T-helper 9 cell (primary cell): ENCODE data around the gene MYO10.
"Not testable (repeated sequence)": the region's sequence is repeated elsewhere in the genome, so short reads cannot be mapped to it uniquely, and the experiment has no call there.

Source experiments
- DNase-seq: peaks from one replicate; pipeline ENCODE4 v3.0.0-alpha.2; 2020

MYO10 gene

GRCh38 chr5:16663840-16664239 is 272.2 kb downstream of the MYO10 start:
- no peak for DNase-seq

DNA sequence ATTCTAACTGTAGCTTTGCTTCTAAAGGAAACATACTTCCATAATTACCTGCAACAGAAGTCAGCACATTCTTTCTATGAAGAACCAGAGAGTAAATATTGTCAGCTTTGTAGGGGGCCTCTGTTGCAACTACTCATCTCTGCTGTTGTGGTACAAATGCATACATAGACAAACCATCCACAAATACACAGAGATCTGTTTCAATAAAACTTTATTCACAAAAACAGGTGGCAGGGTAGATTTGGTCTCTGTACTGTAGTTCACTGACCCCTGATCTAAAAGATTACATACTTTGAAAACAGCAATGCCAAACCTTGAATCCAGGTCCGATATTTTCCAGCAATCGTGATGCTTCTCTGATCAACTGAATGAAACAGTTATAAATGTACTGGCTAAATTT is 274.4 kb downstream of the MYO10 start:
- no peak for DNase-seq

GRCh38 chr5:16660982-16661381 is 275.1 kb downstream of the MYO10 start:
- no peak for DNase-seq

GRCh38 chr5:16659536-16659935 is 276.6 kb downstream of the MYO10 start:
- DNase-seq, result no peak

DNA sequence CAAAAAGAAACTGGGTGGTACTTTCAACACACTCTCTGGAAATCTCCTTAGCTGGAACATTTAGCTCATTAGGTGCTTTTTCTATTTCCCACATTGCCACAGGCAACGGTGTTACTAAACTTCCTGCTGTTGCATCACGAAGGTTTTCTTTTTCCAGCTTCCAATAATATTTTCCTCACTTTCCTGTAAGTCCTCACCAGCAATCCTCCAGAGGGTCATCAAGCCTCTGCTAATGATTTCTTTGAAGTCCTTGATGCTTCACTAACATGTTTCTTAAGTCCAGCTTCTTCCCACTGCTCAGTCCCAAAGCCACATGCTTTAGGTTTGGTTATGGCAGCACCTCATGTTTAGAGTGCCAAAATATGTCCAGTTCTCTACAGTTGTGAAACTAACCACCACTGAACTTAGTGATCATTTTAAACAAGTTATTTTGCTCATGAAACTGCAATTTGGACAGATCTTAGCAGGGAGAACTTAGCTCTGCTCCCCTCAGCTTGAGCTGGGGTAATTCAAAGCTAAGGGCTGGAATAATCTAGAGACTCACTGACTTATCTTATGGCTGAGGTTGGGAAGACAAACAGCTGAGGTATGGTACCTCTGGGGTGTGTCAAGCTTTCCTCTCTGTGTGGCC is 279.4 kb downstream of the MYO10 start:
- DNase-seq, result no peak

DNA sequence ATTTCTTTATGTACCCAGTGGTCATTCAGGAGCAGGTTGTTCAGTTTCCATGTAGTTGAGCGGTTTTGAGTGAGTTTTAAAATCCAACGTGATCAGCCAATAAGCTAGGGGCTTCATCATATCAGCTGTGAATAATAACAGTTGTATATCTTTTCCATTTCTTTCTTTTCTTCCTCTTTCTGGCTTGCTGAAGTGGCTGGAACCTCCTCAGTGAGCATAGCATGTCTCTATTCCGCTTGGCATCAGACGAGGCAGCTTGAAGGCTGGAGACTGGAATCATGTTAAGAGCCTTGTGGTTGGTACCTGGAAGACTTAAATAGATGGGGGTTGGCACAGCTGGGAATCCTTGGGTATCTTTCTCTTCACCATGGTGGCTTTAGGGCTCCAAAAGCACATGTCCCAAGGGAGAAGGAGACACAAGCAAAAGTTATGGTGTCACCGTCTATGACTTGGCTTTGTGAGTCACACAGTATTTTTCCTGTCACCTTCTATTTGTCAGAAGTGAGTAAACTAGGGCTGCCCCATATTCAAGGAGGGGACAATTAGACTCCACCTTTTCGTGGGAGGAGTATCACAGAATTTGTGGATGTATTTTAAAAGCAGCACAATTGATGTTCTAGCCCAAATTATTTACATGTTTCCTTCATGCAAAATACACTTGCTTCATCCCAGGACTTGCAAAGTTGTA is 281.3 kb downstream of the MYO10 start:
- DNase-seq, result no peak

- DNase-seq, result not testable (repeated sequence)
Observed at GRCh38 chr5:16648739-16649138, 287.3 kb downstream of the MYO10 start.

DNA sequence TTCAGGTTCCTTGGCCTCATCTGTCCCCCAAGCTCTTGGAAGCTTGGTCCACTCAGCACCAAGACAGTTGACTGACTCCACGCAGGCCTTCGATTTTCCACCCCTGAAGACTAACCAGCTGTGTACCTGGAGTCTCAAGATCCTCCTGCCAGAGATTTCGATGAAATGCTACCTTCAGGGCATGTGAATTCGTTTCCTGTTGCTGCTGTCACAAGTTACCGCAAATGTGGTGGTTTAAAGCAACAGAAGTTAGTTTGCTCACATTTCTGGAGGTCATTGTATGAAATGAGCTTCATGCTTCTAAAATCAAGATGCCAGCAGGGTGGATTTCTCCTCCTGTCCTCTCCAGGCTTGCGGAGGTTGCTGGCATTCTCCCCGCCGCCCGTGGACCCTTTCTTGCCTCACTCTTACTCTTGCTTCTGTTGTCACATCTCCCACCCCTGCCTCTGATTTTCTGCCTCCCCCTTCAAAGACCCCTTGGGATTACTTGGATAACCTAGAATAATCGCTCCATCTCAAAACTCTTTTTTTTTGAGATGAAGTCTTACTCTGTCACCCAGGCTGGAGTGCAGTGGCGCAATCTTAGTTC is 291.7 kb downstream of the MYO10 start:
- no peak for DNase-seq

DNA sequence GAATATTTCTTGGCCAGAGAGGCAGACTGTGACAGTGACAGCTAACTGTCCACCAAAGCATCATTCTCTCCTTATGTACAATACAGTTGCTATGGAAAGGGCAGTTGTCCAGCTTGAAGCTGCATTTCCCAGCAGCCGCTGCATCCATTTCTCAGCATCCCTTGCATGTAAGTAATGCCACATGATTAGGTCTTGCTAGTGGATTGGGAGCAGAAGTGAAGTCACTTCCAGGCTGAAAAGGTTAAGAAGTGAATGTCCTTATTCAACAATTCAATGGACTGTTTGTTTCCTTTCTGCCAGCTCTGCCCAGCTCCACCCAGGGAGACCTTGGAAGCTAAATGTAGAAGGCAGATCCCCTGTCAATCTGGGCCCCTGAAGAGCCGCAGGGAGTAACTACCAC is 293.2 kb downstream of the MYO10 start:
- DNase-seq, result no peak

DNA sequence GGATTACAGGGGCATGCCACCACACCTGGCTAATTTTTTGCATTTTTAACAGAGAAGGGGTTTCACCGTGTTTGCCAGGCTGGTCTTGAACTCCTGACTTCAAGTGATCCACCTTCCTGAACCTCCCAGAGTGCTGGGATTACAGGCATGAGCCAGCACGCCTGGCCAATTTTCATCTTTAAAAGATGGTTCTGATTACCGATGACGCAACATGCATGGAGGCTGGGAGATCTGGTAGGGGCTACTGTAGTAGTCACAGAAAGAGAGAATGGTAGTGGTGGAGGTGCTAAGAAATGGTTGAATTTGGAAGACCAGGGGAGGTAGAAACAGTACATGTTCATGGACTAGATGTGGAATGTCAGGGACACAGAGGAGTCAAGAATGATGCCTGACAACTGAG is 296.9 kb downstream of the MYO10 start:
- no peak for DNase-seq

DNA sequence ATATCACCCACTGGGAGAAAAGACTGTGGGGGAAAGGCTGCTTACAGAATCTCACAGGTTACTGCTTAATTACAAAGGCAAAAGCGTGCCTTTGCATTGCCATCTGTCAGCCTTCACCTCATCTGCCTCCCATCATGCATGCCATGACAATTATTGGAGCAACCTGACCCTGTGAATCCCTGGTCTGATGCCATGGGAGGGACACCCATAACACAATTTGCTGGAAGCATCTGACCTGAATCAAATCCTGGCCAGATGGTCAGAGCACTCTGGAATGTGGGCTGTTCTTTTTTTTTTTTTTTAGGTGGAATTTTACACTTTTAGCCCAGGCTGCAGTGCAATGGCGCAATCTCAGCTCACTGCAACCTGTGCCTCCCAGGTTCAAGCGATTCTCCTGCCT is 307.7 kb downstream of the MYO10 start:
- no peak for DNase-seq

GRCh38 chr5:16626696-16627264 is 309.3 kb downstream of the MYO10 start:
- no peak for DNase-seq

DNA sequence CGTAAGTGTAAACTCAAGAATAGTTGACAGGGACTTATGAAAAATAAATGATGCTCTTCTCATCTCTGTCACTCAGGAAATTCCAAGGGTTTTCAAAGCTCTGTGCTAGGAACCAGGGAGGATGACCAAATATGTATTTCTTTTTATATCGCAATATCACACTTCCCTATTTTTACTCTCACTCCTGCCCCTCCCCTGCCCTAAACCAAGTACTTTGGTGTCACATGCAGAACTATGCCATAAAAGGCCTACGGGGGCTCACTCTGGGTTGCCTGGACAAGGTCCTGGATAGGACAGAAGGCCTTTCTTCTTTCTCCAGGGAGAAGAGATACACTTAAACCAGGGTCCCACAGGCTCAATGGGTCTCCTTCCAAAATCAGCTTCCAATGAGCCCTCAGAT is 311.0 kb downstream of the MYO10 start:
- DNase-seq, result no peak

DNA sequence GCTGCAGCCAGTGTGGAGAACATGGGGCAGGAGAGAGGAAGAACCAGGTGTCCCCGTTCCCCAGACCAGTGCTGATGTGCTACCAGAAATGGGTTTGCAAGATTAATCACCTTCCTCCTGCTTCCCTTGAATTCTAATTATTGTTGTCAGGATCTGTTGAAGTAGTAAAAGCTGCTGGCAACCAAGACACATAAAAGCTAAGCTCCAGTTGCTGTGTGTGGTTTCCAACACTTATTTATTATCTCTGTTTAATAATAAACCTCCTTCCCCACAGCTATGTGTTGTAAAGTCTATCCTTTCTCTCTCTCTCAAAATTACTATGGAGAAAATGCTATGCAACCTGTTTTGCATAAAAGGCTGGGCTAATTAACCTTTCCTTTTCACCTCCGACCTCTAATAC is 317.0 kb downstream of the MYO10 start:
- no peak for DNase-seq

DNA sequence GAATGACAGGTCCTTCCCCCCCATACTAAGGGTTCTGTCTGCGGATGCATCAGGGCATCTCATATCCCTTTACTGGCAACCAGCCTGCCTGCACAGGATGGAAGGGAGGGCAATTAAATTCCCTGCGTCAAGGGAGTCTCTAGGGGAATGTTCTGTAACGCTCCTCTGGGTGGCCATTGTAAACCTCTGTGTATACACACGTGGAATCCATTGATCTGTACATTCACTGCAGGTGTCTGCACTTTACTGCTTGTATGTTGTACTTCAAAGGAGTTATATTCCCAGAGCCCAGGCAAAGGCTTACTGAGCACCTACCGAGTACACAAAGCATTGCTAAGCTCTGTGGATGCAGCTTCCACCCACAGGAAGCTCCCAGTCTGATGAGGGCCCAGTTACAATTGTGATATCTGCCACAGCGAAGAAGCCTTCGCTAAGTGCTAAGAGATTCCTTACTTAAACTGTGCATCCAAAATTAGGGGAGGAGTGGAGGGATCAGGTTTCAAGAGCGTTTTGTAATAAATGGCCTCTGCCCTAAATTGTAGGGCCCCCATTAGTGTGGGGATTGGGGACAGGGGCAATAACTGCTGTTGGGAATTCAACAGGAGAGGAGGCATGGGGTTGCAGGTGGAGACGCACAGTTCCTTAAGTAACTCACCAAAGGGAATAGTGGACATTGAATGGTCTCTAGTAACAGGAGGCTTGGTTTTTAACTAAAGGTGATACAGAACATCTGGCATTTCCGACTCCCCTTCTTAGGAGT is 317.8 kb downstream of the MYO10 start:
- no peak for DNase-seq

- peak; percentile 43 for DNase-seq
Observed at GRCh38 chr5:16617274-16617968, 318.7 kb downstream of the MYO10 start.

GRCh38 chr5:16616536-16617273 is 319.4 kb downstream of the MYO10 start, which contains the start of gene RETREG1:
RETREG1 (minus strand) TSS chr5:16616997; CDS start chr5:16616971, 26 bp downstream.
- peak; percentile 76 for DNase-seq

DNA sequence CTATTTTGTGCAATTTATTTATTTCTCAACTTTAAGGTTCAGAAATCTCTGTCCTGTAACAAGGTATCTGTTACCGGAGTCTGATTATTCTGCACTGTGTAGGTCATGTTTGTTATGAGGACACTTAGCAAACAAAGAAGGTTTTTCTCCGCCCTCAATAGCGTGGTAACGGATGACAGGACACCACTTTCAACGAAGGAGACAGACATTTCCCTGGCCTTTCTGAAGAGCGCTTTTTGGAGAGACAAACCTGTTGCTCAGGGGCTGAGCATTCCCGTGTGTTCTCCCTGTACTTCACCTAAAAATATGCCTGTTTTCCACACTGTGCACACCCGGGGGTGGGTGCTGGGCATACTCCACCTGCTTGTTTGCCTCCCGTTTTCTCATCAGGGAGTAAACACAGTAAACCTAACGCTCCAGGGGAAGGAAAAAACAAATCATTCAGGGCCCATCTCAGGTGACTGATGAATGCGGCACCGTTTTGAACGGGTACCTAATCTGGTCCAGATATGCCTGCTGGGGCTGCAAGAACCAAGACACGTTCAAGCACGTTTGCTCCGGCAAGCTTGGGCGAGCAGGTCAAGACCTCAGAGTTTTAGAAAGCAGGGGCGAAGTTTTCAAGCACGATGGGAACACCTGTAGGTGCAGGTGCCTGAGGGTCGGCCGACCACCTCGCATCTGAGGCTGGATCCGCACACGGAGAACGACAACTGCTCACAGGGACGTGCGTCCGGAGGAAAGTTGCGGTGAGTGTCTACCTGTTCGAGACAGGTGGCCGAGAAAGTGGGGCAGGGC is 320.1 kb downstream of the MYO10 start:
- peak; percentile 2 for DNase-seq

DNA sequence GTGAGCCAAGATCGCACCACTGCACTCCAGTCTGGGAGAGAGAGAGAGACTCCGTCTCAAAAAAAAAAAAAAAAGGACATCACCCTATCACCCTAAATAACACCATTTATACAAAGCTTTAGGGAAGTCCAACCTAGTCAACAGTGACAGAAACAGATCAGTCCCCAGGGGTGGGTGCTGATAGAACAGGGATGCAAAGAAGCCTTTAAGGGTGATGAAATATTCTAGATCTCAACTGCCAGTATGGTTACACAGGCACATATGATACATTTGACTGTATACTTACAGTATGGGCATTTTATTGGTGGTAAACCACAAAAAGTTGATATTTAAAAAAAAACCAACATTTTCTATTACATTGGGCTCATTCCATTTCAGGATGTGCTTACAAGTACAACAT is 324.1 kb downstream of the MYO10 start:
- DNase-seq, result no peak
